Right renal pelvis (tissue), 4 donors: Measurements from ENCODE around the gene SLC6A18. TPM values are rescaled to one million over a fixed set of nuclear protein-coding genes. Genes with fewer than 3 reads are reported as not detected.

Source experiments
- DNase-seq, 4 donors: peaks; one replicate each; pipeline ENCODE4 v3.0.0-alpha.2; 2013; ENCODE audit warnings: low read depth in 4 of 4, low spot score in 3 of 4, missing footprints in 1 of 4
- polyA plus RNA-seq, 4 donors: library from polyadenylated mRNA; unstranded; fragments of 120-200 nt; gene quantifications; one replicate each; pipeline ENCODE4 v1.2.1, GENCODE V29; 2013; ENCODE audit not compliant: insufficient read length in 4 of 4

The SLC6A18 gene
- polyA plus RNA-seq, 4 donors, result 0.24 to 3.9 (median 1.6) TPM

- no peak for DNase-seq
Observed at GRCh38 chr5:1214163-1214935, 10.8 kb upstream of the SLC6A18 start.

DNA sequence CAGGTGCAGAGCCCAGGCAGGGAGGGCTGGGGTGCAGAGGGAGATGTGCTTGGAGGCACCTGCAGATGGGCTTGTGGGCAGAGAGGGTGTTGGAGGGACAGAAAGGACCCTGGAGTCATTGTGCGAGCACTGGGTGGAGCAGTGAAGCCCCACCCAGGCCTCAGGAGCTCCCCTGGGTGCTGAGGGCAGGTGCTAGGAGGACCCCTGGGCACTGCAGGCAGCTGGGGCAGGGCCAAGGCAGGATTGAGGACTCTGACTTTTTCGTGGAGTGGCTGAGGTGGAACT is 10.3 kb upstream of the SLC6A18 start:
- DNase-seq, result no peak

DNA sequence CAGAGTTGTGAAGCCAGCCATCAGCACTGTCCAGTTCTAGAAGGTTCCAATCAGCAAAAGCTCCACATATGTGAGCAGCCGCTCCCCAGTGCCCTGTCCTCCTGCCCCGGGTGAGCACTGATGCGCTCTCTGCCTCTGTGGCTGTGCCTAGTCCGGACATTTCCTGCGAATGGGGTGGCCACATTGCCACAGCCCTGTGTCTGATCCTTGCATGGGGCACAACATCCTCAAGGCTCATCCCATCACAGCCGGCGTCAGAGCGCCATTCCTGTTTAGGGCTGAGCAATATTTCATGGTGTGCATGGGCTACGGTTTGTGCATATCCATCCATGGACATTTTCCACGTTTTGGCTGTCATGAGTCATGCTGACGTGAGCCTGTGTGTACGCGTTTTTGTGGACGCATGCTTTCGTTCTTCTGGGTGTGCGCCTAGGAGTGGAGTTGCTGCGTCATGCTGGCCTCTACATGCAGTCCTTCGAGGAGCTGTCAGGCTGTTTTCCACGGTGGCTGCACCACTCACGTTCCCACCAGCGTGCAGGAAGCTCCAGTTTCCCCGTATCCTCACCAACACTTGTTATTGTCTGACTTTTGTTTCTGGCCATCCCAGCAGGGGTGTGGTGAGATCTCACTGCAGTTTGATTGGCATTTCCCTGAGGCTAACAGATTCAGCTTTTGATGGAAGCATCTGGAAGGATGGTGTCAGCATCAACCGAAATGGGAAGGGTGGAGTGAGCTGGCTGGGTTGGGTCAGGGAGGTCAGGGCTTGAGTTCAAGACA is 9.7 kb upstream of the SLC6A18 start:
- DNase-seq, result no peak

GRCh38 chr5:1216211-1216917 is 8.8 kb upstream of the SLC6A18 start:
- no peak for DNase-seq

DNA sequence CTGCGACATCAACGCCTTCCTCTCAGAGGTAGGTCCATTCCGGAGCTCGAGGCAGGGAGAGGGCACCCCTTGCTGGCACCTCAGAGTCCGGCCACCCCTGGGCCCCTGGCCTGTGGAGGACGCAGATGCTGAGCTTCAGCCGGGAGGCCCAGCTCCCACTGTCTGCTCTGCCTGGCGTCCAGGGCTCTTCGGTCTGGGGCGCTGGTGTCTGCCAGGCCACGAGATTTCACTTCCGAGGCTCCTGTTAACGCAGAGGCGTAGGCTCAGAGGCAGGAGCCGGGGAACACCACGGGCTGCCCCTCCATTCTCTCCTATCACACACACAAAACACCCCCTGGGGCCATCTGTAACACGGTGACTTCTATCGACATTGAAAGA is 8.3 kb upstream of the SLC6A18 start:
- DNase-seq, result no peak

DNA sequence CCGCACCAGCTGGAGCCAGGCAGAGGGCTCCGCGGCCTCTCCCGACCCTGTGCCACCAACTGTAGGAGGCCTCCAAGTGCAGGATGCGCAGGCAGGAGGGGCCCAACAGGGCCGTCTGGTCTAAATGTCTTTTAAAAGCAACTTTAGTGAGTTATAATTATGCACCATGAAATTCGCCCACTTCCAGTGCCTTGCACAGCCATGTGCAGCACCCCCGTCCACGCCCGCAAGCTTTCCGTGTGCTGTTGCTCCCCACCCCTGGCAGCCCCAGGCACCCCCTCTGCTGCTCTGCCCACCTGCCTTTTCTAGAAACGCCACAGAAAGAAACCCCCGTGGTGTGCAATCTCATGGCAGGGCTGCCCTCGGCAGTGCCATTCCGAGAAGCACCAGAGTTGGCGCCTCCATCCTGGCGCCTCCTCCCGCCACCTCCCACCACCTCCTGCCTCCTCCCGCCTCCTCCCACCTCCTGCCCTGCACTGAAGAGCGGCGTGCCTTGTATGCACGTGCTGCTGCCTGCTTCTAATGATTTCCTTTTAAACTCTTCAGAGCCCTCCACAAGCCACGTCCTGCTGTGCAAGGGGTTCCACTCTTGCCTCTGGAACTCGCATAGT is 7.5 kb upstream of the SLC6A18 start:
- no peak for DNase-seq

GRCh38 chr5:1218351-1219080 is 6.7 kb upstream of the SLC6A18 start:
- no peak for DNase-seq

DNA sequence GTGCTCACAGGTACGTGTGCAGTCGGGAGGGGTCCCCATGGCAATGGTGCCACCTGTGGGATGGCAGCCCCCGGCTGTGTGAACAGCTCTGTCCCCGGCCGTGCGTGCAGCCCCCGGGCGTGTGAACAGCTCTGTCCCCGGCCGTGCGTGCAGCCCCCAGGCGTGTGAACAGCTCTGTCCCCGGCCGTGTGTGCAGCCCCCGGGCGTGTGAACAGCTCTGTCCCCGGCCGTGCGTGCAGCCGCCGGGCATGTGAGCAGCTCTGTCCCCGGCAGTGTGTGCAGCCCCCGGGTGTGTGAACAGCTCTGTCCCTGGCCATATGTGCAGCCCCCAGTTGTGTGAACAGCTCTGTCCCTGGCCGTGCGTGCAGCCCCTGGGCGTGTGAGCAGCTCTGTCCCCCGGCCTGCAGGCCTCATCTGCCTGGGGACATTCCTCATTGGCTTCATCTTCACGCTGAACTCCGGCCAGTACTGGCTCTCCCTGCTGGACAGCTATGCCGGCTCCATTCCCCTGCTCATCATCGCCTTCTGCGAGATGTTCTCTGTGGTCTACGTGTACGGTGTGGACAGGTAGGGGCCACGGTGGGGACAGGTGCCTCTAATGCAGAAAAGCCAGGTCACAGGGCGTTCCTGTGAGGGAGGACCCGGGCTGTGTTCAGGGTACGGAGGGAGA is 5.9 kb upstream of the SLC6A18 start:
- DNase-seq, result no peak

GRCh38 chr5:1219768-1220100 is 5.4 kb upstream of the SLC6A18 start:
- DNase-seq, result no peak

GRCh38 chr5:1220351-1220750 is 4.8 kb upstream of the SLC6A18 start:
- no peak for DNase-seq

GRCh38 chr5:1220831-1221230 is 4.3 kb upstream of the SLC6A18 start:
- no peak for DNase-seq

DNA sequence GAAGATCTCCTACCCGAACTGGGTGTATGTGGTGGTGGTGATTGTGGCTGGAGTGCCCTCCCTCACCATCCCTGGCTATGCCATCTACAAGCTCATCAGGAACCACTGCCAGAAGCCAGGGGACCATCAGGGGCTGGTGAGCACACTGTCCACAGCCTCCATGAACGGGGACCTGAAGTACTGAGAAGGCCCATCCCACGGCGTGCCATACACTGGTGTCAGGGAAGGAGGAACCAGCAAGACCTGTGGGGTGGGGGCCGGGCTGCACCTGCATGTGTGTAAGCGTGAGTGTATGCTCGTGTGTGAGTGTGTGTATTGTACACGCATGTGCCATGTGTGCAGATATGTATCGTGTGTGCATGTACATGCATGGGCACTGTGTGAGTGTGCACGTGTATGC is 3.5 kb upstream of the SLC6A18 start:
- no peak for DNase-seq

GRCh38 chr5:1222147-1222546 is 3.0 kb upstream of the SLC6A18 start:
- no peak for DNase-seq

DNA sequence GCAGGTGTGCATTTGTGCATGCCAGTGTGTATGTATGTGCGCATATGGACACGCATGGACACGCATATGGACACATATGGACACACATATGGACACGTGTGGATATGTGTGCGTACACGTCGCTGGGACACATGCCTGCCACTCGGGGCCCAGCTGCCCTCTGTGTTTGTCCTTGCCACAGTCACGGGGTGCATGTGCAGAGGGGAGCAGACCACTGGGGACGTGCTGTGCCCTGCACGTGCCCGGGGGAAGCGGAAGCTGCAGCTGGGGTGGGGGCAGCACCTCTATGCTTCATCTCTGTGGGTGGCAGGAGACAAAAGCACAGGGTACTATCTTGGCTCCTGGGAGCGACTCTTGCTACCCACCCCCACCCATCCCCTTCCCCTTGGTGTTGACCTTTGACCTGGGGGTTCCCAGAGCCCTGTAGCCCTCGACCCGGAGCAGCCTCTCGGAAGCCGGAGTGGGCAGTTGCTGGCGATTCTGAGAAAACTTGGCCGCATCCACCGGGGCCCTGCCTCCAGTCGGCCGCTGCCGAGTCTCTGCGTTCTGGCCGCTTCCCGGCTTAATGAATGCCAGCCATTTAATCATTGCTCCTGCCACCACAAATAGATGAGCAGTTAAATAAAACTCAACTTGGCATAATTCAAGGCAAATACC is 2.4 kb upstream of the SLC6A18 start:
- DNase-seq, result no peak

DNA sequence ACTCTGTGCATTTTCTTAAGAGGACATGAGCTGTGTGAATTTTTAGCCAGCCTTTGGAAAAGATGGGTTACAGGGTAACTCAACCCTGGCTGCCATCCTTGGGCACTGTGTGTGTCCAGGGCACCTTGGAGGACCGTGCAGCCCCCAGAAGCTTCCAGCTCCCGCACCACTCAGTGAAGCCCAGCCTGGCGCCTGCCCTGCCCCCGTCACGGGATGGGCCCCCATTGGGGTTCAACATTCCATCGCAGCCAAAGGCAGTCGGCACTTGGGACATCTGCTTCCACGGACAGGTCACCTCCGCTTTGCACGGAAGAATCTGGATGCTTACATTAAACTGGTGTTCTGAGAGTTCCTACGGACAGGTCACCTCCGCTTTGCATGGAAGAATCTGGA is 1.9 kb upstream of the SLC6A18 start:
- no peak for DNase-seq

DNA sequence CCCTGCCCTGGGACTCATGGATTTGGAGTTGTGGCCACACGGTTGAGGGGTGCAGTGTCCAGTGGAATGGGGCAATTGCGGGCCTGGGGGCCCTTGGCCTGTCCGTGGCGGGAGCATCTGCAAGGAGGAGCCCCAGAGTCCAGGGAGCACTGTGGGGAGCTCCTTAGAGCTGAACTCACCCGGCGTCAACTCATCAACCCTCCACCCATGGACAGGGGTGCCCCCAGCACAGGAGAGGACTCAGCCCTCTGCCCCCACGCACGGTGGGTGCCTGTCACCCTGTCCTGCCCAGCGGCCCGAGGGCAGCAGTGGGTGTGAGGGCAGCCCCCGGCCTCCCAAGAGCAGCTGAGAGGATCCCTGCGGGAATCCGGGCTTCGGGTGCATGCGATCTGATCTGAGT is 550 bp upstream of the SLC6A18 start:
- DNase-seq, result no peak

- DNase-seq, result no peak
Observed at GRCh38 chr5:1226231-1226630, 1.1 kb downstream of the SLC6A18 start.

- DNase-seq, result no peak
Observed at GRCh38 chr5:1226839-1227581, 1.8 kb downstream of the SLC6A18 start.

- DNase-seq, result peak in 2 of 4 donors; percentile 33 to 48
Observed at GRCh38 chr5:1227667-1228066, 2.5 kb downstream of the SLC6A18 start.
